Measurements from ENCODE around the gene DNPEP. TPM values are rescaled to one million over a fixed set of nuclear protein-coding genes. Genes with fewer than 3 reads are reported as not detected.

The DNPEP gene
- total and polyA plus RNA-seq, 3 donors from 2014 or later: 84.8 to 145 (median 90.2) TPM

DNA sequence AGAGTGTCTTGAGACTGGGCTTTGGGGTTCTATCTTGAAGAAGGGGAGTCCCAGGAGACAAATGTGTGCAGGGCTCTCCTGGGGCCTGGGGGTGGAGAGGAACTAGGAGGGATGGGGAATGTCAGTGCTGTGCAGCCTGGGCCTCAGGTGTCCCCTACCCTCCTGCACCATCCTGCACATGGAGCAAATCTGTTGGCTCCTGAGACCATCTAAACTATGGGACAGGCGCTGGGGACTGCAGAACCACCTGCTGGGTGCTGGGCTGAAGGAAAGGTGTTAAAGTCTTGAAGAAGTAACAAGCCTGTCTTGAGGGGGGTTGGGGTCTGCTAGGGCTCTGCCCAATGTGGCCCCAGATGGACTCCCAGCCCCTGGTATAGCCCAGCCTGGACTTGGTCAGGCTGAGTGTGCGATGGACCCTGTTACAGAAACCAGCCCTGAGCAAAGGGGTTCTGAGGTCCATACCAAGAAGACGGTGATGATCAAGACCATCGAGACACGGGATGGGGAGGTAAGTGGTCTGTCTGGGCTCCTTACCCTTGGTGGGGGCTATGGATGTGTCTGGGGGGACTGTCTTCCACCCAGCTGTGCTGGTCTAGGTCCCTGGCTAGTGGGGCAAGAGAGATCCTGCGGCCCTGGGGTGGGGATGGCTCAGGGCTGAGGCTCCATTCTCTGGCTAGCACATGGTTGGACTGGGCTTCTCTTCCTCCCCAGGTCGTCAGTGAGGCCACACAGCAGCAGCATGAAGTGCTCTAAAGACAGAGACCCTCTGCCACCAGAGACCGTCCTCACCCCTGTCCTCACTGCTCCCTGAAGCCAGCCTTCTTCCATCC lies 37.7 kb upstream of the DNPEP start:
- TF ChIP-seq, protein P1, sequence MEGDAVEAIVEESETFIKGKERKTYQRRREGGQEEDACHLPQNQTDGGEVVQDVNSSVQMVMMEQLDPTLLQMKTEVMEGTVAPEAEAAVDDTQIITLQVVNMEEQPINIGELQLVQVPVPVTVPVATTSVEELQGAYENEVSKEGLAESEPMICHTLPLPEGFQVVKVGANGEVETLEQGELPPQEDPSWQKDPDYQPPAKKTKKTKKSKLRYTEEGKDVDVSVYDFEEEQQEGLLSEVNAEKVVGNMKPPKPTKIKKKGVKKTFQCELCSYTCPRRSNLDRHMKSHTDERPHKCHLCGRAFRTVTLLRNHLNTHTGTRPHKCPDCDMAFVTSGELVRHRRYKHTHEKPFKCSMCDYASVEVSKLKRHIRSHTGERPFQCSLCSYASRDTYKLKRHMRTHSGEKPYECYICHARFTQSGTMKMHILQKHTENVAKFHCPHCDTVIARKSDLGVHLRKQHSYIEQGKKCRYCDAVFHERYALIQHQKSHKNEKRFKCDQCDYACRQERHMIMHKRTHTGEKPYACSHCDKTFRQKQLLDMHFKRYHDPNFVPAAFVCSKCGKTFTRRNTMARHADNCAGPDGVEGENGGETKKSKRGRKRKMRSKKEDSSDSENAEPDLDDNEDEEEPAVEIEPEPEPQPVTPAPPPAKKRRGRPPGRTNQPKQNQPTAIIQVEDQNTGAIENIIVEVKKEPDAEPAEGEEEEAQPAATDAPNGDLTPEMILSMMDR (IDR thresholded peaks at IDR 0.05): no peak
- no peak for TF ChIP-seq POLR2A (IDR thresholded peaks at IDR 0.05)
- Histone ChIP-seq H3K36me3 (ENCODE audit: low read depth, missing control alignments) (no peaks in the 10 kb centered on the region), H3K4me1 (no peaks in the 10 kb centered on the region), H3K9me3 (no peaks in the 10 kb centered on the region), H3K4me3 (no peak overlapping the region), H3K27me3 (no peaks in the 10 kb centered on the region), H3K27ac (no peak overlapping the region)
- WGBS, 2 donors: 94 to 96% methylated on average over 7 to 8 of the region's 8 CpGs
- intact Hi-C loops (cut with DNase I; ENCODE audit: low total_unique reads): no loop called here
- DNase-seq: no peak

DNA sequence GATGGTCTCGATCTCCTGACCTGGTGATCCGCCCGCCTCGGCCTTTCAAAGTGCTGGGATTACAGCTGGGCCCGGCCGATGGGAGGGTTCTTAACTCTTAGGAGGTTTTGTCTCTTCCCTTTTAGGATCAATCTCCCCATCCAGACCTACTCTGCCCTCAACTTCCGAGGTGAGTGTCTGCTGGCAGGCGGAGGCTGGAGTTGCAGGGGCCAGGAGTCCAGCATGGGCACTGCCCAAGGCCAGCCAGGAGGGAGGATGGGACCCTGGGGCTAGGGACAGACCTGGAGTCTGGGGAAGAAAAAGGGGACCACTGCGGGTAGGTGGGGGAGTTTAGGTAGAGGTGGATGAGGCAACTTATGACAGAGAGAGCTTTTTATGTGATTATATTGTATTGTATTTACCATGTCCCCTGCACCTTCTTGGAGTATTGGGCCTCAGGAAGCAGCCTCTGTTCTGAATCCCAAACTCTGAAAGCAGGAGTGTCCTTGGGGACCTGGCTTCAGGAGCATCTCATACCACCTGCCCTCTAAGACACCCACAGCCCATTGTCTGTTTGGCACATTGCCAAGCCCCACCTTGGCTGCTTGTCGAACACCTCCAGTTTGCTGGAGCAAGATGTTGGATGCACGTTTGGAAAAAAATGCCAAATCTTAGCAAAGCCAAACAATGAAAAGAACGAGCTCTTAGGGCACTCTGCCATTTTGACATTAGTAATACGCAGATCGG lies 36.1 kb upstream of the DNPEP start:
- intact Hi-C loops (cut with DNase I; ENCODE audit: low total_unique reads): no loop called here
- no peaks in the 10 kb centered on the region for H3K4me1 ChIP-seq
- no peak for DNase-seq
- H3K9me3 ChIP-seq: no peaks in the 10 kb centered on the region
- 79% methylated on average over 12 to 14 of the region's 14 CpGs for WGBS, 2 donors
- TF ChIP-seq POLR2A (IDR thresholded peaks at IDR 0.05): no peak
- TF ChIP-seq, protein P1 (IDR thresholded peaks at IDR 0.05): no peak
- H3K36me3 ChIP-seq (ENCODE audit: low read depth, missing control alignments): no peaks in the 10 kb centered on the region
- H3K4me3 ChIP-seq: no peak overlapping the region
- no peaks in the 10 kb centered on the region for H3K27me3 ChIP-seq
- no peak overlapping the region for H3K27ac ChIP-seq

DNA sequence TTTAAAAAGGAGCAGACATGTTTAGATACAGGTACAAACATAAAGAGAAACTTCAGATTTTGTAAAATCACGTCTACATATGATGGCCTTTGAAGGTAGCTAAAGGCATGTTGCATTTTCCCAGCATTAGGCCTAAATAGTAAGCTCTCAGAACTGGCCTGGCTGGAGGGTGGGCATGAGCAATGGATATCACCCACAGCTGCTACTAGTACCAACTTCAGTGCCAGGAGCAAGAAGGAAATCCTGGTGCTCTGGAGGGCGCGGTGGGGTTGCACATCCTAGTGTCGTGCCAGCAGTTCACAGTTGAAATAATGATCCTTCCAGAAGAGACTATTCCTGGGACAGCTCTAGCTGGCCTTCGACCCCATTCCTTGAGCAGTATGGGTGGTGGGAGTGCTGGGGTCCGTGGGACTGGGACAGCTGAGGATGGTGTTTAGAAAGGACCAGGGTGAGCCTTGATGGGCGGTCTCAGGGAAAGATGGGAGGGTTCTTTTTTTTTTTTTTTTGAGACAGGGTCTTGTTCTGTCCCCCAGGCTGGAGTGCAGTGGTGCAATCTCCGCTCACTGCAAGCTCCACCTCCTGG lies 35.3 kb upstream of the DNPEP start:
- H3K4me1 ChIP-seq: no peaks in the 10 kb centered on the region
- no peak overlapping the region for H3K4me3 ChIP-seq
- no peak for DNase-seq
- WGBS, 2 donors: 90 to 96% methylated on average over 7 to 8 of the region's 8 CpGs
- no peaks in the 10 kb centered on the region for H3K9me3 ChIP-seq
- H3K36me3 ChIP-seq (ENCODE audit: low read depth, missing control alignments): no peaks in the 10 kb centered on the region
- no peak overlapping the region for H3K27ac ChIP-seq
- intact Hi-C loops (cut with DNase I; ENCODE audit: low total_unique reads): no loop called here
- H3K27me3 ChIP-seq: no peaks in the 10 kb centered on the region
- TF ChIP-seq POLR2A (IDR thresholded peaks at IDR 0.05): no peak
- TF ChIP-seq, protein P1 (IDR thresholded peaks at IDR 0.05): no peak

DNA sequence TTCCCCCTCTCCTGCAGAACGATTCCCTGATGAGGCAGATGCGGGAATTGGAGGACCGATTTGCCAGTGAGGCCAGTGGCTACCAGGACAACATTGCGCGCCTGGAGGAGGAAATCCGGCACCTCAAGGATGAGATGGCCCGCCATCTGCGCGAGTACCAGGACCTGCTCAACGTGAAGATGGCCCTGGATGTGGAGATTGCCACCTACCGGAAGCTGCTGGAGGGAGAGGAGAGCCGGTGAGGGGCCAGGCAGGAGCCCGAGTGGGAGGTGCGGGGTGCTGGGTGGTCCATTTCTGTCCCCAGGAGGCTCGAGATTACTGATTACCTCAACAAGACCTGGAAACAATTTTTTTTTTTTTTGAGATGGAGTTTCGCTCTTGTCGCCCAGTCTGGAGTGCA lies 33.6 kb upstream of the DNPEP start:
- no peak overlapping the region for H3K4me3 ChIP-seq
- 91 to 94% methylated on average over 15 to 17 of the region's 17 CpGs for WGBS, 2 donors
- intact Hi-C loops (cut with DNase I; ENCODE audit: low total_unique reads): no loop called here
- no peaks in the 10 kb centered on the region for H3K36me3 ChIP-seq (ENCODE audit: low read depth, missing control alignments)
- H3K9me3 ChIP-seq: no peaks in the 10 kb centered on the region
- no peak overlapping the region for H3K27ac ChIP-seq
- no peaks in the 10 kb centered on the region for H3K4me1 ChIP-seq
- no peak for DNase-seq
- TF ChIP-seq POLR2A (IDR thresholded peaks at IDR 0.05): no peak
- TF ChIP-seq, protein P1 (IDR thresholded peaks at IDR 0.05): no peak
- no peaks in the 10 kb centered on the region for H3K27me3 ChIP-seq
